Measurements from ENCODE around the gene MAPKAP1.

Gene MAPKAP1

DNA sequence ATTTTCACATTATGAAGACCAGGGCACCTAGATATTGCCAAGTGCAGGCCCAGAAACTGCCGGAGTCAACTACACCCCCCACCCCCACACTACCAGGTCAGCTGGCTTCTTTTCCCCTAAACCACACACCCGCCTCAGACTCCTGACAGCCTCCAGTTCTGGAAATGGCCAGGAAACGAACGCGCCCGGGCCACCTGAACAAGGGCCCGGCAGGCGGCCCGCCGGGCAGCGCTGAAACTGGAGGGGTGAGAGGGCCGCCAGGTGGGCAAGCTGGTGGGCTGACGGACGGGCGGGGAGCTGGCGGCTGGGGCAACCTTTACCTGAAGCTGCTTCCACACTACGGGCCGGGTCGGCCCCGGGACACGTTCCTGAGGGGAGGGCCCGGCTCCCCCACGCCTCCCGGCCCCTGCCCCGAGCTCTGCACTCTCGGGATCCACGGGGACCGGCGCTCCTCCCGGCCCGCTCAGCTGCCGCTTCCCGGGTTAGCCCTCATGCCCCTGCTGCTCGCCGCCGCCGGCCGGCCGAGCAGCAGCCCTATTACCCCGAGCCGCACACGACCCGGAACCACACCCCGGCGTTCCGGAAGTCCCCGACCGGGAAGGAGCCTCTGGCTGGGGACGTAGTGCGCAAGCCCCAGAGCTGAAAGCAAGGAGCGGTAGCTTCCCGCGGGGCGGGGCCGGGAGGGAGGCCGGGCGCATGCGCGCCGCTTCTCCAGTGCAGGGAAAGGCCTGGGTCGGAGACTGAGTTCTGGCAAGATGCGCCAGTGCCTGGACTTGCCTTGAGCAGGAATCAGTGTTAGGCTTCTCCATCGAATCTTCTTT lies at the start of gene MAPKAP1:
MAPKAP1 (minus strand) TSS at position 558 of the 821 bp plus-strand sequence. CDS start 34,634 bp downstream, outside the sequence.
- DNase-seq, result peak; percentile 92 to 99

DNA sequence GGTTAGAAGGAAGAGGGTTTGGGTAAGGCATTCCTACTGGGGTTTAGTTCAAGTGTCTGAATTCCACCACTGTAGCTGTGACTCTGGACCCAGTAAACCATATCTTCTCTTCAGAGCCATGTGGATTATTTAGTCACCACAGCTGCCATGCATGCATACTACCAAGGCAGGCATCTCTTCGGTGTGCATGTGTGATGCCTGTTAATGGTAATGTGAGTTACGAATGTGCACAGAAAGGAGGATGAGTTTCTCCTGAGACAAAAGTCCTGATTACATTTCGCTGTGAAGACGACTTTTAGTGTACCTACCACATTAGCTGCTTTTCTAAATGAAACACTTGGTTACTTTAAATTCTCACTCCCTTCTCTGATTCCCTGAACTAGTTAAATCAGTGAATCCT lies 49.5 kb upstream of the MAPKAP1 start:
- peak in 1 of 2 experiments; percentile 56 for DNase-seq

DNA sequence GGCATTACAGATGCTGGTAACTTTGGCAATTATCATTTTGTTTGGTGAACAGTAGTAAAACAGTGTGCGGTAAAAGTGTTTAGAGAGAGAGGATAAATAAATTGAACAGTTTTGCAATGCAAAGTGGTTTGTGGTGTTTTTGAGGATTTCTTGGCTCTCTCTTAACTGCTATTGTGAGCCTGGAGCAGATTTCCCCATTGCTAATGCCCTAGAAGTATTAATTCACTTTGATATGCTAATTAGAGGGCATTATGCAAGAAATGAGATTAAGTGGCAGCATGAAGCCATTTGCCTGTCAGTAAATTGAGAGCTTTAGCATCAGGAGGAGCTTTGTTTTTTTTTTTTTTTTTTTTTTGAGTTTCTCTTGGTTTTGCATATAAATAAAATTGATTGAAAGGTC lies 48.3 kb upstream of the MAPKAP1 start:
- peak; percentile 75 to 91 for DNase-seq

DNA sequence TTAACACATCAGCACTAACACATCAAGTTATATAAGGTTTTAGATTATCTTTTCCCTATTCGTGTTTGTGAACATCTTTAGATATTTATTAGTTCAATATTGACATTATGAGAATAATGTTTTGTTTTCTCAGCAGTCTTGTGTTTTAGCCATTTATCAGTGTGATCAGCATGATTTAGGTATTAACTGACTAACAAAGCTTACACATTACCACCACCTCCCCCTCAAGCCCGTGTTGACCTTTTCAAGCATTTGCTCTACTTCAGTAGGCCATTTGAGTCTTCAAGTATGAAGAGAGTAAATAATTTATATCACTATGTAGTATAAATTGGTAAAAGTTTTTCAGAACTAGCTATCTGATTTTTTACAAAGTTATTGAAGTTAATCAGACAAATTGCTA lies 47.1 kb upstream of the MAPKAP1 start:
- DNase-seq, result no peak

DNA sequence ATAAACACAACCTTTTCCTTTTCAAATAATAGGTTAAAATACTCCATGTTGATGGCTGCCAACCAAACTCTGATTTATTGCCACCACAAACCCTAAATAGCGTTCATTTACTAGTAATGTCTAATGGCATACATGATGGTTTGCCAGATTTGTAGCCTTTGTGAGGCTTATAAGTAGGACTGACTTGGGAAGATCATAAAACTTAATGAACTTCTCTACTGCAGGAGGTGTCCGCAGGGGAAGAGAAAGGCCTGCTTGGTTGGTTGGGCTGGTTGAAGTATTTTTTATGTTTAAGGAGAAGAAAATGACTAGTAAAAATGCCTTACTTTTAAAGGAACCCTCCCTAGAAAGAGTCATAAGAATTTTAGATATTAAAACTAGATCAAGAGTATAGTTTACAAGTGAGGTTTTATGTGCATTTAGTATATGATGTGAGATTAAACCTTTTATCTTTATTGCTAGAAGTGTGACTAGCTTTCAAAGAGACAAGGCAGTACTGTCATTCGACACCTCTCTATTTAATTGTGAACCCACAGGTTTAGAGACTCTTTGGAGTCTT lies 45.1 kb upstream of the MAPKAP1 start:
- DNase-seq, result peak in 1 of 2 experiments; percentile 49

- DNase-seq, result peak; percentile 44 to 71
These were observed 43.6 kb upstream of the MAPKAP1 start for GRCh38 chr9:125750627-125751011.

DNA sequence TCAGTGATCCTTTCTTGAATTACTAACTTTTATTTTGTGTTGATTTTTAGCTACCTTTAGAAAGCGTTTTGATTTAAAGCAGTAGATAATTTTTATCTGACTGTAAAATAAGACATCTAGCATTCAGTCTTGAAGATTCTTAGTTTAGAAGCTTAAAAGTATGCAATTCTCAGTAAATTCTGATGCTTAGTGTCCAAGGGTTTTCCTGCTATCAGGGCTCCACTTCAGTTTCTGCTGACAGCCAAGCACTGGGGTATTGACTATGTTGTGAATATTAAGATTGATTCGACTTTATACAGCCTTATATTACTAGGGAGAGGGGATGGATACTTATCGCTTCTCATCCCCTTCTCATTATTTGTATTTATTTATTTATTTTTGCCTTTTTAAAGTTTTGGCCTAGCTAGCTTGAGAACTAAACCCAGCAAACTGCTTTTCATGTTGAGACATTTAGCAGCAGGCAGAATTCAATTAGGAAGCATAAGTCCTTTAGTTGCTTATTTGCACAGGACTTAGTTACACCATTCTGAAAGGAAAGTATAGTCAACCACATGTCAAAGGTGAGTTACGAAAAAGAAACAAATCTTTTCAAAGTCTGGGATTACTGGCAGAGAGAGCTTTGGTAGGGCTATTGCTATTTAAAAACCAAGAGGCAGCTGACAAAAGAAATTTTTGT lies 43.1 kb upstream of the MAPKAP1 start:
- DNase-seq, result no peak

DNA sequence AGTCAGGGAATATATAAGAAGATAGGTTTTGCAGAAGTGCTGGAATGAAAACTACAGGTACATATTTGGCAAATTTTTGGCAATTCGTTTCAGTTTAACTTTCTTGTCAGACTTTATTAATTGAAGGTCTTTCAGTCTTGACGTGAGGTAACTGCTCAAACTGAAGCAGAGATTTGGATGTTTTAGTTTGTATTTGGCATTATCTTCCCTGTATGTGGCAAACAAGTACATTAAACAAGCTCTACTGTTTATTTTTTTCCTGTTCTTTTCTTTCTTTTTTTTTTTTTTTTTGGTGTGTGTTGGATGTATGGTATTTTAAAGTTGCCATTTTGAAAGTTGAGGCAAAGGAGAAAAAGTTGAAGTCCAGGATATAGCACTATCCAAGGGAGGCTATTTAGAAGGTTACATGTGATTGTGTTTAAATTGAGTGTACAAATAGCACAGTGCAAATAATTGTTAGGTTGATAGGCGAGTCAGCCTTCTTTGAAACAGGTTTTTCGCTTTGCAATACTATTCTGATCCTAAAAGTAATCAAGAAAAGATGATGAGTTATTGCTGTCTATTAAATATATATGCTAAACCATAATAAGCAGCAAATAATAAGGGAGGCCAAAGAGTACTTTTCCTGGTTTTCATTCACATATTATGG lies 42.4 kb upstream of the MAPKAP1 start:
- DNase-seq, result no peak

- DNase-seq, result peak in 1 of 2 experiments; percentile 50
These were observed 41.6 kb upstream of the MAPKAP1 start for GRCh38 chr9:125748446-125749099.

DNA sequence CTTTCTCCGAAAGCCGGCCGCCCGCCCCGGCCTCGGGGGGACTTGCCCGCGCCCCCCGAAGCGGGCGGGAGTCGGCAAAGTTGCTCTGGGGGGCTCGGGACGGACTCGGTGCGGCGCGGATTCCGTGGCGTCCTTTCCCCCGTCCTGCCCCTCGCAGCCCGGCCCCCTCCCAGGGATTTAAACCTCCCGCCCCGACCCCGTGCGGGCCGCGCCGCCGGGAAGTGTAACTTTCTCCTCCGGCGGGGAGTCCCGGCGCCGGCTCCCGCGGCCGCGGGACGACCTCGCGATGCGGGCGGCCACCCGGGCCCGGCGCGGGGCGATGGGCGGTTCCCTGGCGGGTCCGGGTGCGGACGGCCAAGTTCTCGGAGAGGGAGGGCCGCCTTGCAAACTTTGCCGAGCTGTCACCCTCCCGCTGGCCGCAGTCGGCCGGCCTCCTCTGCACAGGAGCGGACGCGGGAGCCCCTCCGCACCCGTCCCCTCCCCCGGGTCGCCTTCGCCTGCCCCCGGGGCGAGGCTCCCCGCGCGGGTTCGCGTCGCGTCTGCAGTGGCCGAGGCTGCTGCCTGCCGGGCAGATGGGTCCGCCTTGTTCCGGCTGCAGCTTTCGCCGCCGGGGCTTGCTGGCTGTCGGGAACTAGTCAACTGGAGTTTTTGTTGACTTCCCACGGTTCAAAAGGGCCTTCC lies 40.9 kb upstream of the MAPKAP1 start:
- peak in 1 of 2 experiments; percentile 40 for DNase-seq

DNA sequence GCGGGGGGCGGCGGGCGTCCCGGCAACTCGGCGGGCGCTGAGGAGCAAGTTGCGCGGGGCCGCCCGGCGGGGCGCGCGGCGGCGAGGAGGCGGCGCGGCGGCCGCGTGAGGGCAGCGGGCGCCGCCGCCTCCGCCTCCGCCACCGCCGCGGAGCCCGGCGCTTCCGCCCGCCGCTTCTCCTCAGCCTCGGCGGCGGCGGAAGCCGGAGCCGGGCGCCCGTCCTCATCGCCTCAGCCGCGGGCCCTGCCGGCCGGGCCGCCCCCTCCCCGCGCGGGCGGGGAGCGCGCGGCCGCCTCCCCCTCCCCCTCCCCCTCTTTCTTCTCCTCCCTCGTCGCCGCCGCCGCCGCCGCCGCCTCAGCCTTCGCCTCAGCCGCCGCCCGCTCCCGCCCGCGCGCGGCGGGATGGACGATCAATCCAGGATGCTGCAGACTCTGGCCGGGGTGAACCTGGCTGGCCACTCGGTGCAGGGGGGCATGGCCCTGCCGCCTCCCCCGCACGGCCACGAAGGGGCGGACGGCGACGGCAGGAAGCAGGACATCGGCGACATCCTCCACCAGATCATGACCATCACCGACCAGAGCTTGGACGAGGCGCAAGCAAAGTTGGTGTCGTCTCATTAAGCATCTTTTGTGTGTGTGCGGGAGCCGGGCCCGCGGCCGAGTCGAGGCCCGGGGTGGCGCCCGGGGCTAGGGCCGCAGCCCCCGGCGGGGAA lies 40.2 kb upstream of the MAPKAP1 start, which contains the start of gene PBX3:
PBX3 (plus strand) TSS at position 321 of the 712 bp plus-strand sequence.
- DNase-seq, result peak; percentile 39 to 57

DNA sequence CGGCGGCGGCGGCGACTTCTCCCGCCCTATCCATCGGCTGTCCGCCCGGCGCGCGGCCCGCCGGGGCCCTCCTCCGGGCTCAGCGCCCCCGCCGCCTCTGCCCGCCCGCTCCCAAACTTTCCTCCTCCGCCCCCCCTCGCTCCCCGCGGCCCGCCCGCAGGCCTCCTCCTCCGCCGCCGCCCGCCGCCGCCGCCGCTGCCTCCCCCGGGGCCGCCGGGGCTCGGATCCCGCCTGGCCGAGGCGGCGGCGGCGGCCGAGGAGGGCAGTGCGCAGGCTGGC lies 39.7 kb upstream of the MAPKAP1 start:
- no peak for DNase-seq

- peak; percentile 99 for DNase-seq
These were observed 39.2 kb upstream of the MAPKAP1 start for GRCh38 chr9:125746017-125746773.

DNA sequence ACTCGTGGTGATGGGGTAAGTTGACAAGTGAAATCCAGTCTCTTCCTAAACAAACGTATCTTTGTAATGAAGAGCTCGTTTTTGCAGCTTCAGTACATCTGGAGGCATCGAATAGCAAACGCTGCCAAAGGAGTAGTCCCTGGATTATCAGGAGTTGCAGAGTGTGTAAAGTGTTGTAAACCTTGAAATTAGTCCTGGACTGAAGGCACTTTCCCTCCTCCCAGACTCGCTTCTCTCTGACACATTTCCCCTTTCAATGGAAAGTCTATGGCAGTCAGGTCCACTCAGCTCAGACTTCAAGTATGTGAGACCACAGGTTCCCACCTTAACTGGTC lies 38.6 kb upstream of the MAPKAP1 start:
- DNase-seq, result no peak

GRCh38 chr9:125745018-125745417 lies 38.0 kb upstream of the MAPKAP1 start:
- peak in 1 of 2 experiments; percentile 43 for DNase-seq

- DNase-seq, result peak in 1 of 2 experiments; percentile 24
These were observed 37.6 kb upstream of the MAPKAP1 start for GRCh38 chr9:125744616-125745015.

GRCh38 chr9:125743682-125744428 lies 36.8 kb upstream of the MAPKAP1 start:
- DNase-seq, result no peak

DNA sequence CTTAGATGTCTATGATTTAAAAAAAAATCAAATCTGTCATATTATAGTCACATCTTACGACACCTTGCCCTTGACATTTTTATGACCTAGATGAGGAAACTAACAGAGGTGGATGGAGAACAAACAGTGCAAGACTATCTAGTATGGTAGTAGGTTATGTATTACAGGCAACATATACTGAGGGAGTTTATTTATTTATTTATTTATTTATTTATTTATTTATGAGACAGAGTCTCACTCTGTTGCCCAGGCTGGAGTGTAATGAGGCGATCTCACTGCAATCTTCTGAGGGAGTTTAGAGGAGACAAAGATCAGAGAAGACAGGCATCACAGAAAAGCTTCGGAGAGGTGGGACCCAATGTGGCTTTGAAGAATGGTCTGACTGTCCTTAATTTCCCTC lies 35.6 kb upstream of the MAPKAP1 start:
- DNase-seq, result no peak

GRCh38 chr9:125739436-125739835 lies 32.4 kb upstream of the MAPKAP1 start:
- no peak for DNase-seq

GRCh38 chr9:125732562-125732961 lies 25.6 kb upstream of the MAPKAP1 start:
- DNase-seq, result peak; percentile 34 to 79

All from NCI-H524 (cell line).